C4-2B (cell line): ENCODE results near the gene ACADSB.

ENCODE experiments used
- CTCF ChIP-seq: fragments of 450-650 bp; conservative IDR thresholded peaks from 2 replicates; pipeline ENCODE4 v1.5.1; 2017; ENCODE audit warnings: mild to moderate bottlenecking
- ZFX ChIP-seq: fragments of 450-650 bp; IDR thresholded peaks from 2 replicates; pipeline ENCODE4 v1.6.1; 2017

DNA sequence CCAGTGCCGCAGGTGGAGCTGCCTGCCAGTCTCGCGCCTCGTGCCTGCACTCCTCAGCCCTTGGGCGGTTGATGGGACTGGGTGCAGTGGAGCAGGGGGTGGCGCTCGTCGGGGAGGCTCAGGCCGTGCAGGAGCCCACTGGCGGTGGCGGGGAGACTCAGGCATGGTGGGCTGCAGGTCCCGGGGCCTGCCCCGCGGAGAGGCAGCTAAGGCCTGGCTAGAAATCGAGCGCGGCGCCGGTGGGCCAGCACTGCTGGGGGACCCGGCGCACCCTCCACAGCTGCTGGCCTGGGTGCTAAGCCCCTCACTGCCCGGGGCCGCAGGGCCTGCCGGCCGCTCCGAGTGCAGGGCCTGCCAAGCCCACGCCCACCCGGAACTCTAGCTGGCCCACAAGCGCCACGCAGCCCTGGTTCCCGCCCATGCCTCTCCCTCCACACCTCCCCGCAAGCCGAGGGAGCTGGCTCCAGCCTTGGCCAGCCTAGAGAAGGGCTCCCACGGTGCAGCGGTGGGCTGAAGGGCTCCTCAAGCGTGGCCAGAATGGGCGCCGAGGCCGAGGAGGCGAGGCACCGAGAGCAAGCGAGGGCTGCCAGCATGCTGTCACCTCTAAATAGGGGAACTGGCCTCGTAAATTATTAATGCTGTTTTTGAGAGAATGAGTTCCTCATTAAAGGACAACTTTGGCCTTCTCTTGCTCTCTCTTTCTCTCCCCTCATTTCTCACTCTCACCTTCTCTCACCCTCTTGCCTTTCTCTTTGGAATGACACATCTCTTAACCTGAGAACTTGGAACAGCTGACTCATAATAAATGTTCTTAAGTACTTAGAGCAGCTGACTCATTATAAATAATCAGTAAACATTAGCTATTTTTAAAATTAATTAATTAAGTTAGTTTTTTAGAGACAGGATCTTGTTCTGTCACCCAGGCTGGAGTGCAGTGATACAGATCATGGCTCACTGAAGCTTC is 4.9 kb downstream of the ACADSB start:
- TF ChIP-seq CTCF (no peak), ZFX (no peak)
